Uterus (tissue), 2 donors: ENCODE data around the gene NBAS.

Source experiments
- CTCF ChIP-seq, 4 experiments: fragments of 200-600 bp in 2 of 4; fragments of 450-650 bp in 2 of 4; sonication (generic) in 2 of 4; IDR thresholded peaks; one replicate each; pipeline ENCODE4 v1.5.1; 2016 to 2019; ENCODE audit warnings: antibody characterized with exemption in 4 of 4, mild to moderate bottlenecking in 2 of 4, moderate library complexity in 1 of 4
- POLR2A ChIP-seq, 2 donors: fragments of 450-650 bp; IDR thresholded peaks; one replicate each; pipeline ENCODE4 v1.6.1; 2016; ENCODE audit warnings: antibody characterized with exemption in 2 of 2, mild to moderate bottlenecking in 1 of 2, moderate library complexity in 1 of 2

- no peak for TF ChIP-seq POLR2A (IDR thresholded peaks at IDR 0.05)
- TF ChIP-seq CTCF (IDR thresholded peaks at IDR 0.05) = no peak
Observed at GRCh38 chr2:15456352-15456751, 104.8 kb downstream of the NBAS start.
